Placental pericyte (primary cell): ENCODE results near the gene ZNF277. TPM values are rescaled to one million over a fixed set of nuclear protein-coding genes. Genes with fewer than 3 reads are reported as not detected.

Experiments
- total RNA-seq: library from RNA; depleted of rRNA; stranded (reverse); fragments of >200 nt; gene quantifications from 2 replicates; pipeline ENCODE4 v1.2.3, GENCODE V29; 2012

The ZNF277 gene
- total RNA-seq: 22.0 and 40.7 TPM in 2 replicates

GRCh38 chr7:112206238-112206990, at the start of gene ZNF277, which contains the start of gene DOCK4:
ZNF277 (plus strand) TSS chr7:112206695; CDS start chr7:112206717, 22 bp downstream.
DOCK4 (minus strand) TSS chr7:112206399; CDS start chr7:112206138, 261 bp downstream.

Other genes with a start within 250 kb of the ZNF277 start
- 12.5 and 83.2 TPM in 2 replicates for gene DOCK4, start 296 bp upstream of the ZNF277 start, total RNA-seq
- 47.5 and 98.9 TPM in 2 replicates for gene IFRD1, start 243.8 kb downstream of the ZNF277 start, total RNA-seq